HT-29 (cell line): Measurements from ENCODE around the gene PCDHGA9. TPM values are rescaled to one million over a fixed set of nuclear protein-coding genes. Genes with fewer than 3 reads are reported as not detected.
"Not testable (repeated sequence)": the region's sequence is repeated elsewhere in the genome, so short reads cannot be mapped to it uniquely, and the experiment has no call there.

Experiments used
- DNase-seq: peaks from one replicate; pipeline ENCODE4 v3.0.0-alpha.2; 2015; ENCODE audit warnings: low spot score
- total RNA-seq: library from RNA; depleted of rRNA; stranded (reverse); fragments of >200 nt; shearing (Covaris generic); gene quantifications from 2 replicates; pipeline ENCODE4 v1.2.3, GENCODE V29; 2014

Gene PCDHGA9
- total RNA-seq, 1 experiment from 2014 or later: 0.31 TPM

GRCh38 chr5:141383345-141383744 is 19.2 kb upstream of the PCDHGA9 start:
- DNase-seq: no peak

- no peak for DNase-seq
These were observed 17.9 kb upstream of the PCDHGA9 start for GRCh38 chr5:141384471-141385267.

- not testable (repeated sequence) for DNase-seq
These were observed 14.8 kb upstream of the PCDHGA9 start, which contains the start of gene PCDHGB4 for GRCh38 chr5:141387557-141388311. Gene PCDHGB4 (plus strand): TSS chr5:141387698. CDS start chr5:141387885, 187 bp downstream.

GRCh38 chr5:141388661-141389060 is 13.9 kb upstream of the PCDHGA9 start:
- DNase-seq: no peak

GRCh38 chr5:141389153-141390042 is 13.2 kb upstream of the PCDHGA9 start:
- no peak for DNase-seq

GRCh38 chr5:141392429-141393198 is 10.0 kb upstream of the PCDHGA9 start, which contains the start of gene PCDHGA8:
Gene PCDHGA8 (plus strand): TSS chr5:141392633. CDS start chr5:141392814, 181 bp downstream.
- DNase-seq: no peak

GRCh38 chr5:141393267-141393666 is 9.3 kb upstream of the PCDHGA9 start:
- no peak for DNase-seq

GRCh38 chr5:141394401-141395187 is 8.0 kb upstream of the PCDHGA9 start:
- not testable (repeated sequence) for DNase-seq

GRCh38 chr5:141397756-141398551 is 4.6 kb upstream of the PCDHGA9 start, which contains the start of gene PCDHGB5:
Gene PCDHGB5 (plus strand): TSS chr5:141397947. CDS start chr5:141398128, 181 bp downstream.
- not testable (repeated sequence) for DNase-seq

- DNase-seq: no peak
These were observed 4.0 kb upstream of the PCDHGA9 start for GRCh38 chr5:141398608-141399007.

- DNase-seq: no peak
These were observed 2.9 kb upstream of the PCDHGA9 start for GRCh38 chr5:141399555-141400258.

- DNase-seq: no peak
These were observed 809 bp downstream of the PCDHGA9 start for GRCh38 chr5:141403387-141403786.

- DNase-seq: not testable (repeated sequence)
These were observed 5.4 kb downstream of the PCDHGA9 start, which contains the start of gene PCDHGB6 for GRCh38 chr5:141407790-141408505. Gene PCDHGB6 (plus strand): TSS chr5:141408021. CDS start chr5:141408203, 182 bp downstream.

- DNase-seq: no peak
These were observed 7.2 kb downstream of the PCDHGA9 start for GRCh38 chr5:141409598-141410306.

- DNase-seq: no peak
These were observed 9.0 kb downstream of the PCDHGA9 start for GRCh38 chr5:141411575-141411974.

GRCh38 chr5:141412854-141413539 is 10.4 kb downstream of the PCDHGA9 start, which contains the start of gene PCDHGA10:
Gene PCDHGA10 (plus strand): TSS chr5:141412987. CDS start chr5:141413176, 189 bp downstream.
- DNase-seq: peak; percentile 72
